Stomach (tissue), 9 donors: Measurements from ENCODE around the gene DACH1. TPM values are rescaled to one million over a fixed set of nuclear protein-coding genes. Genes with fewer than 3 reads are reported as not detected.
A peak's percentile ranks its signal among the peaks of the same experiment; 100 is the strongest.

Experiments
- DNase-seq, 2 donors: peaks; one replicate each; pipeline versions ENCODE4 v3.0.0 to v3.0.0-alpha.2; 2013 to 2019
- H3K27ac ChIP-seq, 5 donors: fragments of 200-600 bp in 4 of 5; sonication (generic) in 4 of 5; one replicate each; pipeline ENCODE4 v1.5.1; 2013 to 2019; ENCODE audit warnings: mild to moderate bottlenecking in 1 of 5, moderate library complexity in 1 of 5
- H3K27me3 ChIP-seq, 3 donors: fragments of 200-600 bp; sonication (generic); one replicate each; pipeline ENCODE4 v1.5.1; 2017 to 2019; ENCODE audit warnings: mixed run types in 1 of 3
- H3K36me3 ChIP-seq, 4 donors: fragments of 200-600 bp; sonication (generic); 1 replicate in 3 of 4; 2 replicates in 1 of 4; pipeline ENCODE4 v1.5.1; 2016 to 2019
- H3K4me1 ChIP-seq, 4 donors: fragments of 200-600 bp; sonication (generic); one replicate each; pipeline ENCODE4 v1.5.1; 2016 to 2019
- H3K4me3 ChIP-seq, 4 donors: fragments of 200-600 bp; sonication (generic) in 3 of 4; one replicate each; pipeline ENCODE4 v1.5.1; 2016 to 2019; ENCODE audit warnings: mild to moderate bottlenecking in 1 of 4
- H3K9me3 ChIP-seq, 4 donors: fragments of 200-600 bp; sonication (generic); one replicate each; pipeline ENCODE4 v1.5.1; 2016 to 2019
- CTCF ChIP-seq, 7 experiments: fragments of 450-650 bp in 4 of 7; fragments of 200-600 bp in 3 of 7; sonication (generic) in 3 of 7; IDR thresholded peaks; one replicate each; pipeline ENCODE4 v1.5.1; 2016 to 2019; ENCODE audit warnings: antibody characterized with exemption in 7 of 7, control low read depth in 2 of 7, mild to moderate bottlenecking in 1 of 7
- EP300 ChIP-seq: sonication (generic); formaldehyde crosslinking; IDR thresholded peaks from one replicate; pipeline ENCODE4 v1.6.1; 2017; ENCODE audit warnings: antibody characterized with exemption
- POLR2A ChIP-seq, 4 donors: fragments of 450-650 bp; IDR thresholded peaks; one replicate each; pipeline ENCODE4 v1.6.1; 2016; ENCODE audit warnings: antibody characterized with exemption in 4 of 4, control low read depth in 2 of 4, mild to moderate bottlenecking in 1 of 4, moderate library complexity in 1 of 4
- POLR2AphosphoS5 ChIP-seq, 3 donors: sonication (generic); formaldehyde crosslinking; IDR thresholded peaks; one replicate each; pipeline ENCODE4 v1.6.1; 2016; ENCODE audit warnings: antibody characterized with exemption in 3 of 3
- WGBS, 5 donors: extraction: QIAGEN DNeasy Blood & Tissue Kit in 3 of 5; methylation state at CpG; one replicate each; pipeline versions ENCODE4 v1.1.5 to v1.1.7; 2013 to 2018; 5-methylcytosine and 5-hydroxymethylcytosine counted together
- intact Hi-C: fragments of 100-400 bp; cut with DNase I; formaldehyde crosslinking; loops from one replicate; pipeline ENCODE4 v1.15.1; 2023; ENCODE audit warnings: low total_unique reads
- polyA plus RNA-seq, 3 donors: library from polyadenylated mRNA; stranded (reverse); fragments of 200-250 nt; gene quantifications; one replicate each; pipeline ENCODE4 v1.2.3, GENCODE V29; 2013
- total RNA-seq, 5 donors: library from RNA; depleted of rRNA; stranded (reverse); fragments of >200 nt; gene quantifications; one replicate each; pipeline versions ENCODE4 v1.1.0 to v1.2.3, GENCODE V29; 2014 to 2016
- donor health status: healthy with polysubstance abuse.
- donor health status: Bipolar disorder and iron deficiency.
- donor health status: healthy.

The DACH1 gene
- total and polyA plus RNA-seq, 8 donors, result 0.28 to 9.4 (median 2.9) TPM; not detected in 1

DNA sequence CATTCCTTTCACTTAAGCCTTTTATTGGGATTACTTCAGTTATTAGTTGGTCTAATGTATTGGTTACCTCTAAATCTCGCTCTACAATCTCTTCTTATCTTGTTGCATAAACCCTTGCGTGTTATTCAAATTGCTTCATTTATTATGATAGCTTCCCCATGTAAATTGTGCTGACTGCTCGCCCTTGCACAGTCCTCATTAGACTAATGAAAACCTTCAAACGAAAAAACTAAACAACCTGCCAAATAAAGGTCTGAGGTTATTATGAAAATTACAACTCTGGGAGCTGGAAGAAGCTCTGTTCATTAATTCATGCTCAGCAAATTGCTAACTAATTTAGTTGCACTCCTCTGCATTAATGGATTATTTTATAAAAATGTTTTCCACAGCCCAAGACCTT lies 320.1 kb downstream of the DACH1 start:
- 71 to 79% (median 76%) methylated on average over 4 of the region's 4 CpGs for WGBS, 5 donors
- TF ChIP-seq EP300 (no peak), POLR2A (IDR thresholded peaks at IDR 0.05) (no peak), POLR2AphosphoS5 (IDR thresholded peaks at IDR 0.05) (no peak), CTCF (IDR thresholded peaks at IDR 0.05) (no peak)
- no peaks in the 10 kb centered on the region for H3K36me3 ChIP-seq

GRCh38 chr13:71540098-71540497 lies 326.9 kb downstream of the DACH1 start:
- Histone ChIP-seq H3K36me3 (no peaks in the 10 kb centered on the region), H3K4me1 (no peaks in the 10 kb centered on the region)
- TF ChIP-seq EP300, result no peak
- no peak for TF ChIP-seq POLR2A (IDR thresholded peaks at IDR 0.05)
- TF ChIP-seq CTCF (IDR thresholded peaks at IDR 0.05), result no peak
- no peak for TF ChIP-seq POLR2AphosphoS5 (IDR thresholded peaks at IDR 0.05)

More for the DNA sequence above, 320.1 kb downstream of the DACH1 start:
- Histone ChIP-seq H3K27me3 (no peaks in the 10 kb centered on the region), H3K4me1 (no peaks in the 10 kb centered on the region), H3K9me3 (no peaks in the 10 kb centered on the region), H3K27ac (no peak overlapping the region), H3K4me3 (no peak overlapping the region)
- intact Hi-C loops, result no loop called here
- no peak for DNase-seq

GRCh38 chr13:71536201-71536600 lies 330.8 kb downstream of the DACH1 start:
- no peak for DNase-seq
- Histone ChIP-seq H3K9me3 (no peaks in the 10 kb centered on the region), H3K4me3 (no peak overlapping the region), H3K27me3 (no peaks in the 10 kb centered on the region), H3K4me1 (no peaks in the 10 kb centered on the region), H3K36me3 (no peaks in the 10 kb centered on the region), H3K27ac (no peak overlapping the region)
- intact Hi-C loops, result no loop called here
- no peak for TF ChIP-seq POLR2AphosphoS5 (IDR thresholded peaks at IDR 0.05)
- TF ChIP-seq EP300, result no peak
- TF ChIP-seq CTCF (IDR thresholded peaks at IDR 0.05), result no peak
- TF ChIP-seq POLR2A (IDR thresholded peaks at IDR 0.05), result no peak
- 56 to 69% (median 68%) methylated on average over 2 of the region's 2 CpGs for WGBS, 5 donors

More at GRCh38 chr13:71540098-71540497, 326.9 kb downstream of the DACH1 start:
- WGBS, 5 donors, result 34 to 61% (median 41%) methylated on average over 1 of the region's 1 CpG
- Histone ChIP-seq H3K27me3 (no peaks in the 10 kb centered on the region), H3K4me3 (no peak overlapping the region), H3K9me3 (no peaks in the 10 kb centered on the region), H3K27ac (no peak overlapping the region)
- no peak for DNase-seq
- intact Hi-C loops, result no loop called here

DNA sequence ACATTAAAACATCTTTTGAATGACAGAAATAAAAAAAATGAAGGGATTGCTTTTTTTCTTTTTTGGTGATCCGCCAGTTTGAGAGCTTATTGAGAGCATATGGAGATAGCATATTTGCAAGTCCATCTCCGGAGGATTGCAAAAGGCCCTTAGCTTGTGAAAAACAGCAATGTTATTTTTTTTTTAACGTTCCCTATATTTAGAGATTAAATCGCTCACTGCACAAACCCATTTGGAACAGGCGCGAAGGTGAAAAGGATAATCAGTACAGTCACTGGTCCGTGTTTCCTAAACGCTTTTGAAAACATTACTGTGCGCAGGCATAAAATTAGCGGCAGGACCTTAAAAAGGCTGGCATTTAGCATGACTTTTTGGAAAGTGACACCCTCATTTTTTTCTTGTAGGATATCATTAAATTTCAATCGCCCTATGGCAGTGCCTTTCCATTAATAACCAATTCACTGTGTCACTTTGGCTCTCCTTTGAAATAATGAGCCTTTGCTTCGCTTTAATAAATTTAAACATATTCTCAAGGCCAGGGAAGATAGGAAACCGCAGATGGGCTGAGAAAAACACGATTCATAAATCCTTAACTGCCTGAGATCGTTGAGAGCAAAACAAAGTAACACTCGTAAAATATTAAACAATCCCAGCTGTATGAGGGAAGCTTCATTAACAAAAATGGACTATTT lies 342.2 kb downstream of the DACH1 start:
- H3K36me3 ChIP-seq, result no peaks in the 10 kb centered on the region
- no peak overlapping the region for H3K27ac ChIP-seq
- H3K4me1 ChIP-seq, result no peaks in the 10 kb centered on the region
- peak in 1 of 2 donors; percentile 16 for DNase-seq
- H3K9me3 ChIP-seq, result no peaks in the 10 kb centered on the region
- 68 to 80% (median 77%) methylated on average over 16 of the region's 16 CpGs for WGBS, 5 donors
- intact Hi-C loops, result no loop called here
- no peak overlapping the region for H3K4me3 ChIP-seq
- no peaks in the 10 kb centered on the region for H3K27me3 ChIP-seq
- TF ChIP-seq POLR2AphosphoS5 (IDR thresholded peaks at IDR 0.05) (no peak), EP300 (no peak), POLR2A (IDR thresholded peaks at IDR 0.05) (no peak), CTCF (IDR thresholded peaks at IDR 0.05) (no peak)
